ENCODE data around the gene VGLL4.

The VGLL4 gene

DNA sequence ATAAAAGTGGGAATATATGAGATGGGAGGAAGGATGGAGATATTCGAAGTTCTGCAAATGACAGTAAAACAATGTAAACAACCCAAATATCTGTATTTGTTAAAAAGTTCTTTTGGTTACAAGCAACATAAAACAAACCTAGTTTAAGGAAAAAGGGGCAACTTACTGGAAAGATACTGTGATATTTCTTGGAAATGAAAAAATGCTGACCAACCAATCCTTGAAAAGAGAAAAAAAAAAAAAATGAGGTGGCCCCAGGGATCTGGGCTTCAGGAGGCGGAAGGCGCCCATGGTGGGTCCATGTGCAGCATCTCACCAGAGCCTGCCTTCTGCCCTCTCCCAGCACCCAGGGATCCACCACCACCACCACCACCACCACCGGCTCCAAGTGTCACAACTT, 59.1 kb downstream of the VGLL4 start:
- TF ChIP-seq, protein P1, sequence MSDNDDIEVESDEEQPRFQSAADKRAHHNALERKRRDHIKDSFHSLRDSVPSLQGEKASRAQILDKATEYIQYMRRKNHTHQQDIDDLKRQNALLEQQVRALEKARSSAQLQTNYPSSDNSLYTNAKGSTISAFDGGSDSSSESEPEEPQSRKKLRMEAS (IDR thresholded peaks at IDR 0.05): no peak
- TF ChIP-seq TCF12 (IDR thresholded peaks at IDR 0.05; ENCODE audit: low read depth) (no peak), ZBTB7A (IDR thresholded peaks at IDR 0.05; ENCODE audit: low read depth) (no peak), USF1 (IDR thresholded peaks at IDR 0.05) (no peak), RAD21 (IDR thresholded peaks at IDR 0.05; ENCODE audit: low read depth) (no peak), EP300 (IDR thresholded peaks at IDR 0.05; ENCODE audit: borderline replicate concordance) (no peak), FOXM1 (IDR thresholded peaks at IDR 0.05; ENCODE audit: borderline replicate concordance, low read depth) (no peak), CREB1 (IDR thresholded peaks at IDR 0.05; ENCODE audit: low read depth) (no peak), TEAD4 (IDR thresholded peaks at IDR 0.05) (no peak), CEBPB (IDR thresholded peaks at IDR 0.05) (no peak), YY1 (IDR thresholded peaks at IDR 0.05; ENCODE audit: low read depth) (no peak), EGR1 (IDR thresholded peaks at IDR 0.05) (no peak), TAF1 (IDR thresholded peaks at IDR 0.05; ENCODE audit: low read depth) (no peak), NFIC (IDR thresholded peaks at IDR 0.05) (no peak)
- TF ChIP-seq, protein P2, sequence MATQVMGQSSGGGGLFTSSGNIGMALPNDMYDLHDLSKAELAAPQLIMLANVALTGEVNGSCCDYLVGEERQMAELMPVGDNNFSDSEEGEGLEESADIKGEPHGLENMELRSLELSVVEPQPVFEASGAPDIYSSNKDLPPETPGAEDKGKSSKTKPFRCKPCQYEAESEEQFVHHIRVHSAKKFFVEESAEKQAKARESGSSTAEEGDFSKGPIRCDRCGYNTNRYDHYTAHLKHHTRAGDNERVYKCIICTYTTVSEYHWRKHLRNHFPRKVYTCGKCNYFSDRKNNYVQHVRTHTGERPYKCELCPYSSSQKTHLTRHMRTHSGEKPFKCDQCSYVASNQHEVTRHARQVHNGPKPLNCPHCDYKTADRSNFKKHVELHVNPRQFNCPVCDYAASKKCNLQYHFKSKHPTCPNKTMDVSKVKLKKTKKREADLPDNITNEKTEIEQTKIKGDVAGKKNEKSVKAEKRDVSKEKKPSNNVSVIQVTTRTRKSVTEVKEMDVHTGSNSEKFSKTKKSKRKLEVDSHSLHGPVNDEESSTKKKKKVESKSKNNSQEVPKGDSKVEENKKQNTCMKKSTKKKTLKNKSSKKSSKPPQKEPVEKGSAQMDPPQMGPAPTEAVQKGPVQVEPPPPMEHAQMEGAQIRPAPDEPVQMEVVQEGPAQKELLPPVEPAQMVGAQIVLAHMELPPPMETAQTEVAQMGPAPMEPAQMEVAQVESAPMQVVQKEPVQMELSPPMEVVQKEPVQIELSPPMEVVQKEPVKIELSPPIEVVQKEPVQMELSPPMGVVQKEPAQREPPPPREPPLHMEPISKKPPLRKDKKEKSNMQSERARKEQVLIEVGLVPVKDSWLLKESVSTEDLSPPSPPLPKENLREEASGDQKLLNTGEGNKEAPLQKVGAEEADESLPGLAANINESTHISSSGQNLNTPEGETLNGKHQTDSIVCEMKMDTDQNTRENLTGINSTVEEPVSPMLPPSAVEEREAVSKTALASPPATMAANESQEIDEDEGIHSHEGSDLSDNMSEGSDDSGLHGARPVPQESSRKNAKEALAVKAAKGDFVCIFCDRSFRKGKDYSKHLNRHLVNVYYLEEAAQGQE (IDR thresholded peaks at IDR 0.05; ENCODE audit: low read depth): no peak

- no peak for TF ChIP-seq ZBTB7A (IDR thresholded peaks at IDR 0.05; ENCODE audit: low read depth)
- no peak for TF ChIP-seq EGR1 (IDR thresholded peaks at IDR 0.05)
- no peak for TF ChIP-seq CEBPB (IDR thresholded peaks at IDR 0.05)
- no peak for TF ChIP-seq FOXM1 (IDR thresholded peaks at IDR 0.05; ENCODE audit: borderline replicate concordance, low read depth)
- TF ChIP-seq USF1 (IDR thresholded peaks at IDR 0.05): no peak
- TF ChIP-seq CREB1 (IDR thresholded peaks at IDR 0.05; ENCODE audit: low read depth): no peak
- TF ChIP-seq TAF1 (IDR thresholded peaks at IDR 0.05; ENCODE audit: low read depth): no peak
- TF ChIP-seq YY1 (IDR thresholded peaks at IDR 0.05; ENCODE audit: low read depth): no peak
- no peak for TF ChIP-seq EP300 (IDR thresholded peaks at IDR 0.05; ENCODE audit: borderline replicate concordance)
- TF ChIP-seq, protein P1 (IDR thresholded peaks at IDR 0.05): no peak
- TF ChIP-seq RAD21 (IDR thresholded peaks at IDR 0.05; ENCODE audit: low read depth): no peak
- TF ChIP-seq NFIC (IDR thresholded peaks at IDR 0.05): no peak
- TF ChIP-seq TCF12 (IDR thresholded peaks at IDR 0.05; ENCODE audit: low read depth): no peak
- TF ChIP-seq TEAD4 (IDR thresholded peaks at IDR 0.05): no peak
- TF ChIP-seq, protein P2 (IDR thresholded peaks at IDR 0.05; ENCODE audit: low read depth): no peak
Measured at GRCh38 chr3:11583638-11584046, 60.1 kb downstream of the VGLL4 start.

GRCh38 chr3:11583235-11583634, 60.5 kb downstream of the VGLL4 start:
- TF ChIP-seq TAF1 (IDR thresholded peaks at IDR 0.05; ENCODE audit: low read depth) (no peak), EP300 (IDR thresholded peaks at IDR 0.05; ENCODE audit: borderline replicate concordance) (no peak), YY1 (IDR thresholded peaks at IDR 0.05; ENCODE audit: low read depth) (no peak)
- TF ChIP-seq, protein P2 (IDR thresholded peaks at IDR 0.05; ENCODE audit: low read depth): no peak

DNA sequence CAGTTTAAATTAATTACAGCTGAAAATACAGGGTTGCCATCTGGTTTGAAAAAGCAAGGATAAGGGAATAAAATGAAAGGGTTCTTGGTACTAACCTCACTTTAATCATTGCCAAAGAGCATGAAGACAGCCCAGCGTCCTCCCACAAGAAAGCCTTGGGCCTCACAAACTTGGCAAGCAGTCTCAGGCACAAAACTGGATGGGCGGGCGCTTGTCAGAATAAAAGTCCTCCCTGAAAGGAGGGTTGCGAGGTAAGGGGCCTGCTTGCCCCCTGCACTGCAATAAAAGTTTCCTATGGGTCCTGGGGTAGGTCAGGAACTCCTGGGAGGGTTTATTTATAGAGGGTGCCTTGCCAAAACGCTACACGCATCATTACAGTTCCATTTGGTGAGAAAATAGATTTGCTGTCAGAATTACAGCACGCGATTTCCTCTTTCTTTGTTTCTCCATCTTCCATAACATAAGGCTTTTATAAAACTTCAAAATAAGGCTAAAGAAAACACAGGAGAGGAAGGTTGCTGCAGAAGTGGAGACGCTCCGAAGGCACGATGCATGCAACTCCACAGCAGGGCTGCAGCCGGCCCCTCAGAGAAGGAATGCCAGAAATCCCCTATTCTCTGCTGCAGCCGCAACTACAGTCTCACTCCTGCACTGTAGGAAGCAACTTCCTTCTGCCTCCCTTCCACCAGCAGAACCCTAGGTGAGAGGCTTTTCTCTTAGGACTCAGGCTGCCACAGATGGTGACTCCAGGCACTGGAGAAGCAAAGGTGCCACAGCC, 61.3 kb downstream of the VGLL4 start:
- peak; percentile 39; the same call in 1 of the 2 replicates for TF ChIP-seq TAF1 (IDR thresholded peaks at IDR 0.05; ENCODE audit: low read depth)
- TF ChIP-seq, protein P1 (IDR thresholded peaks at IDR 0.05): no peak
- TF ChIP-seq EGR1 (IDR thresholded peaks at IDR 0.05): no peak
- no peak for TF ChIP-seq YY1 (IDR thresholded peaks at IDR 0.05; ENCODE audit: low read depth)
- TF ChIP-seq RAD21 (IDR thresholded peaks at IDR 0.05; ENCODE audit: low read depth): peak; percentile 1; the same call in 1 of the 2 replicates
- no peak for TF ChIP-seq TEAD4 (IDR thresholded peaks at IDR 0.05)
- 0 out of 2 replicates have a peak, but pooled peaks have one; percentile 73 for TF ChIP-seq ZBTB7A (IDR thresholded peaks at IDR 0.05; ENCODE audit: low read depth)
- TF ChIP-seq TCF12 (IDR thresholded peaks at IDR 0.05; ENCODE audit: low read depth): no peak; the same call in 1 of the 2 replicates
- peak; percentile 91 for TF ChIP-seq NFIC (IDR thresholded peaks at IDR 0.05)
- TF ChIP-seq, protein P2 (IDR thresholded peaks at IDR 0.05; ENCODE audit: low read depth): no peak

Data from Ishikawa (cell line).